ENCODE results near the gene CPLX1.

The CPLX1 gene

DNA sequence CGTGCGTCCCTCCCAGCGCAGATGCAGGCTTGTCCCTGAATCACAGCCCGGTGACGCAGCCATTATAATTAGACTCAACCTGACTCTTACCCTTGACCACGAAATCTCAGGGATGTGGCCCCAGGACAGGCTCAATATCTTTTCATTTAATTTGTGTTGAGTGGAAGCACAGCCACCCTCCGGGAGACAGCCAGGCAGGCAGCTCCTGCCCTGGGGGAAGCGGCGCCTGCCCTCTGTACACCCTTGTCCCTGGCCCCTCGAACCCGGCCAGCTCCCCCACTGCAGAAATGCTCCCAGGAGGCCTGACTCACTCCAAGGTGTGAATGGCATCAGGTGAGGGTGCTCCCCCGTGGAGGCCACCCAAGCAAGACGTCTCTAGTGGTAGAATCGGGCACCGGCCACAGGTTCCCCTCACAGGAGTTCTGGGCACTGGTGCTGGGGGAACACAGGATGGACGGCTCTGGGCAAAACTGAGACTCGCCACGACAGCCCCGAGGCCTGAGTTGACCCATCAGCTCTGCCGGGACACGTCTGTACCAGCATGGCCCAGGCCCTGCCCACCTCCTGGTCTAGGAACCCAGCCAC, 2.7 kb downstream of the CPLX1 start:
- Histone ChIP-seq H3K4me2 (ENCODE audit: low read length) (no peak overlapping the region), H3K79me2 (no peaks in the 10 kb centered on the region), H2AFZ (no peak overlapping the region), H3K27me3 (ENCODE audit: control insufficient read depth, insufficient read depth, low read length) (no peaks in the 10 kb centered on the region), H3K9me3 (ENCODE audit: control insufficient read depth, low read length) (no peaks in the 10 kb centered on the region), H3K36me3 (ENCODE audit: control insufficient read depth, insufficient read depth, low read length) (no peaks in the 10 kb centered on the region), H3K4me3 (ENCODE audit: low read depth, low read length) (no peak overlapping the region), H3K9ac (no peak overlapping the region), H3K27ac (no peak overlapping the region), H3K4me1 (no peaks in the 10 kb centered on the region)
- TF ChIP-seq CTCF (IDR thresholded peaks at IDR 0.05): no peak

- no peak for TF ChIP-seq CTCF (IDR thresholded peaks at IDR 0.05)
- Histone ChIP-seq H3K4me2 (ENCODE audit: low read length) (no peak overlapping the region), H3K9ac (no peak overlapping the region), H2AFZ (no peak overlapping the region), H3K36me3 (ENCODE audit: control insufficient read depth, insufficient read depth, low read length) (no peaks in the 10 kb centered on the region), H3K4me1 (no peaks in the 10 kb centered on the region), H3K79me2 (no peaks in the 10 kb centered on the region), H3K4me3 (ENCODE audit: low read depth, low read length) (no peak overlapping the region), H3K27me3 (ENCODE audit: control insufficient read depth, insufficient read depth, low read length) (no peaks in the 10 kb centered on the region), H3K27ac (no peak overlapping the region), H3K9me3 (ENCODE audit: control insufficient read depth, low read length) (no peaks in the 10 kb centered on the region)
These were observed 3.4 kb downstream of the CPLX1 start for GRCh38 chr4:822361-823175.

GRCh38 chr4:821631-822030, 4.3 kb downstream of the CPLX1 start:
- Histone ChIP-seq H3K9ac (no peak overlapping the region), H3K27ac (no peak overlapping the region), H3K4me3 (ENCODE audit: low read depth, low read length) (no peak overlapping the region), H3K9me3 (ENCODE audit: control insufficient read depth, low read length) (no peaks in the 10 kb centered on the region), H3K4me2 (ENCODE audit: low read length) (no peak overlapping the region), H3K36me3 (ENCODE audit: control insufficient read depth, insufficient read depth, low read length) (no peaks in the 10 kb centered on the region), H3K79me2 (no peaks in the 10 kb centered on the region), H3K27me3 (ENCODE audit: control insufficient read depth, insufficient read depth, low read length) (no peaks in the 10 kb centered on the region), H2AFZ (no peak overlapping the region), H3K4me1 (no peaks in the 10 kb centered on the region)
- TF ChIP-seq CTCF (IDR thresholded peaks at IDR 0.05): no peak

GRCh38 chr4:821181-821591, 4.7 kb downstream of the CPLX1 start:
- Histone ChIP-seq H3K9me3 (ENCODE audit: control insufficient read depth, low read length) (no peaks in the 10 kb centered on the region), H3K4me1 (no peaks in the 10 kb centered on the region), H3K27ac (no peak overlapping the region), H3K4me3 (ENCODE audit: low read depth, low read length) (no peak overlapping the region), H3K36me3 (ENCODE audit: control insufficient read depth, insufficient read depth, low read length) (no peaks in the 10 kb centered on the region), H3K79me2 (no peaks in the 10 kb centered on the region), H3K9ac (no peak overlapping the region), H3K27me3 (ENCODE audit: control insufficient read depth, insufficient read depth, low read length) (no peaks in the 10 kb centered on the region), H2AFZ (no peak overlapping the region), H3K4me2 (ENCODE audit: low read length) (no peak overlapping the region)
- no peak for TF ChIP-seq CTCF (IDR thresholded peaks at IDR 0.05)
